GM18951 (cell line): ENCODE results near the gene CIDEA.
A peak's percentile ranks its signal among the peaks of the same experiment; 100 is the strongest.

Experiments
- POLR2A ChIP-seq: IDR thresholded peaks from 4 replicates; pipeline ENCODE4 v1.6.1; 2011; ENCODE audit warnings: mild to moderate bottlenecking; ENCODE audit not compliant: insufficient read length, insufficient read depth; ENCODE audit errors: extremely low read depth
- in situ Hi-C: fragments of 300-500 bp; cut with MboI; formaldehyde crosslinking; loops from one replicate; pipeline ENCODE4 v1.12.0; 2022; ENCODE audit warnings: low sequenced_read_pairs, mixed read lengths, inconsistent platforms; ENCODE audit not compliant: unreplicated experiment

The CIDEA gene

DNA sequence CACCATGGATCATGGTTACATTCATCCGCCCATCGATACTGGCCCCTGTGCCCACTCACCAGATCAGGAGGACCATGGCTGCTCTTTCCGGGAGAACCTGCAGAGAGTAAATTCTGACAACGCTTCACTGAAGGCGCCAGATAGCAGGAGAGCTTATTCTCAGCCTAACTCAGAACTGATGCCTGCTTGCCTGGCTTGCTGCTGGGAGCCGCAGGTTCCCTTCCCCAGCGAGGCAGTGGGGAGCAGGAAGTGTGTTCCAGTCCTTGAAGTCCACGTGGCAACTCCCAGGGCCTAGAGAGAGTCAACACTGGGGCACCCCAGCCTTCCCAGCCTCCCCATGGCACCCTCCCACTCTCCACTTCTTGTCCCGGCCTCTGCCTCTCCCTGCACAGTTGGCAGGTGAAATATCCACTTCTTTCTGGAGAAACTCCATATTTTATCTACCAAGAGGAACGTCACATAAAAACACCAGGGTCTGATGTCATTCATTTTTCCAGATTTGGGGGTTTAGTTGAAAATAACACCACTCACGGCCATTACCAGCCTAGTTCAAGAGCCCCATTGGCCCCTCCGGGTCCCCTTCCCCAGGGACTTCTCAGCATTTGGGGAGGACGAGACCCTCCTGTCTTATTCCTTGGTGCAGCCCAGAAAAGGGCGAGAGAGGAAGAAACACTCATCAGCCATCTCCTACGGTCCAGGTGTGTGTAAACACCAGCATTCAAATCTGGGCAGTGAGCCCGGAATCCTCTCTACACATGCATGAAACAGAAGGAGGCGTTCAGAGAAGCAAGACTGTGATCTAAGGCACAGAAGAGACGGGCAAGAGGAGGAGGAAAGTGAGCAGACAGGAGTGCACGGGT lies 50.4 kb downstream of the CIDEA start:
- no peak for TF ChIP-seq POLR2A
- in situ Hi-C loops: no loop called here

DNA sequence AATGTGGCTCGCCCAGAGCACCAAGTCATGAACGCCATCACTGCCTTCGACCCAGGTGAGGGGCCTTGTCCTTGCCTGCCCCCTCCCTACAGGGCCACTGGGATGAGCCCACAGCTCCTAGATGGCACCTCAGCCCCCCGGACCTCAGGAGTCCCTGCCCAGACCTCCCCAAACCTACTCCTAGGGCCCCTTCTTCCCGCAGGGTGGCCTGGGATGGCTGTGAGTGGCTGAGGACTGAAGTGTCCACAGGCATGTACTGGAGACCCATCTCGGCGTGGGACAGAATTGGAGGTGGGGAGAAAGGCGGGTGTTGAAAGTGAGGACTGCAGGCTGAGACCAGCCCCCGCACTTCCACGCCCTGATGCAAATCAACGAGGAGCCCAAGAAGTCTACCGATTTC lies 51.0 kb downstream of the CIDEA start:
- no peak for TF ChIP-seq POLR2A
- in situ Hi-C loops: no loop called here

DNA sequence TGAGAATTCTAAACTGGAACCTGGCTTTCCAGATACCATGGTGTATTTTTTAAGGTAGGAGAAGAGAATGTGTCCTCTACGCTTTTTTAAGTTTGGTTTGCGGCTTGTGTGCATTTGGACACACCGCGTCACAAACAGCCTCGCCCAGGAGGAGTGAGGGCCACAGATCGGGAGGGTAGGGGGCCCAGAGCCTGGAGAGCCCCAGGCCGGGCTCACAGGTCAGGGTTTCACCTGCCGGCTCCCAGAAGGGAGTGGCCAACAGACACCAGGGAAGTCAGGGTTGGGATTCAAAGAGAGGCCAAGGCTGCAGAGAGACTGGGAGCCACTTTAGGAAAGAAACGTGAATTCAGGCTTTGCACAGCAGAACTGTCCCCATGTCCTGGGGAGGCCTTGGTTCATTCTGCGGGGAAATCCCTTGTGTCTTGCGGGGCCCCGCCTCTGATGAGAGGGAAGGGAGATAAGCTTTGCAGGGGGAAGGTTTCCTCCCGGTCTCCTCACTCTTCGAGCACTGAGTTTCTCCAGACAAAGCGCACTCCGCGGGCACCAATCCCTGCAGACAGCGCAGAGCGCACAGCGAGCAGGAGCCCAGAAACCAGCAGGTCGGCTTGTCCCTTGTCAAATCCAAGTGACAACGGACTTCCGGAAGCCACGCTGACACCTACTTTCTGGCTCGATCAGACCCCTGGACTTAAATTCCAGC lies 51.9 kb downstream of the CIDEA start:
- no peak for TF ChIP-seq POLR2A
- in situ Hi-C loops: no loop called here

DNA sequence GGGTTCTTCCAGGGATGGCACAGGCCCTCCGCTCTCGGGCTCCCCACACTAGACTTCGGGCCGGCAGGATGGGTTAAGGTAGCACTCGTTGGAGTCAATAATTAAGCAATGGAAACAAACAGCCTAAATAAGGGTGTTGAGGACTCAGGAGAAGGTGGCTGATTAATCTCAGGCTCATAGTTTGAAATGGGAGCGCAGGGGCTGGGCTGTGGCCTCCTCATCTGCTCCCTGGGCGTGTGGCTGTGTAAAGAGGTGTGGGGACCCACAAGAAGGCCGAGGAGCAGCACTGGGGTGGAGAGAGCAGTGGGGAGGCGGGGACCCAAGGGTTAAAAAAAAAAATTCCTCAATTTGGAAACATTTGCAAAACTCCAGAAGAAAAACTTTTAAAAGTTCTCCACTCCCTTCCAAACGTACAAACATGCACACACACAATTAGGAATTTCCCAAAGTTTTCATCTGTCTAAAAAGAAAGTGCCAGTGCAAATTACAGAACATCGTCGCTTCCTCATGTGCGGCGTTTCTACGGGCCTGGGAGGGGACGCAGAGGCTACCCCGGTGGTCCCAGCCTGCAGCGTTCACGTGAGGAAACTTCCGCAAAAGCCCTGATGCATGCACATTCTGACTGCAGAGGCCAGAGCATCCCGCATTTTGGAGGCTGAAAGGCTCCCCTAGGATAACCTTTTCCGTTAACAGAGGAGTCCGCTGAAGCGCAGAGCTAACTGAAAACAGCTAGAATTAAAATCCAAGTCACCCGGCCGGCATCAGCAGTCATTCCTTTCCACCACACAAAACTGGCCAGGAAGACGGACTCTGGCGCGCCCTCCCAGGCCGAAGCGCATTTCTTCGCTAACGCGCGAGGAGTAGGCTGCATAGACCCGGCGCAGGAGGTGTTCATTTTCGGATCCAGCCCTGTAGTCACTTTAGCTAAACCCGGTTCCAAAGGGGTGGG lies 52.9 kb downstream of the CIDEA start:
- TF ChIP-seq POLR2A: no peak
- in situ Hi-C loops: no loop called here

DNA sequence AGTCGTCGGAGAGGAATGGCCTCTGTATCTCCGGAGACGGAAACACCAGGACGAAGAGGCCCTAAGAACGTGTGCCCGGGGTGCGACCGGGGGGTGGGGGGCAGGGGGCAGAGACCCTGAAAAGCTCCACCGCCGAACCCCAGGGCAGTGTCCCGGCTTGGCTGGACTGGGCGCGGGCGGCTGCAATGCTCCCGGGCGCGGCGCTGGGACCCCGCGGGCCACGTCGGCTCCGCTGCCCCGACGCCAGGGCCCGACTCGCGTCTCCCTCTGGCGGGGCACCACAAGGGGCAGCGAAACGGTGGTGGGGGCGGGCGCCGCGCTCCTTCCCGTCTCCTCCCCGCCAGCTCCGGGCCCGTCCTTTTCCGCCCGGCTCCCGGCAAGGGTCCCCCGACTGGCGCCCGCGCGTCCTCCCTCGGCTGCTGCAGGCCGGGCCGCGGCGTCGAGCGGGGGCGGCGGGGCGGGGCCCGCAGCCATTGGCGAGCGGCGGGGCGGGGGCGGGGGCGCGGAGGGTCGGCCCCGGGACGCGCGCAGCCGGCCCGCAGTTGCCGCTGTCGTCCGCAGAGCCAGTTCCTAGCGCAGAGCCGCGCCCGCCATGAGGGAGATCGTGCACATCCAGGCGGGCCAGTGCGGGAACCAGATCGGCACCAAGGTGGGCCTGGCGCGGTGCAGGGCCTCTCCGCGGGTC lies 53.7 kb downstream of the CIDEA start, which contains the start of gene TUBB6:
Gene TUBB6, plus strand, starts transcription at position 541 of the 685 bp plus-strand sequence. Its CDS starts 52 bp downstream, at position 593.
- TF ChIP-seq POLR2A: peak; percentile 60
- in situ Hi-C loops: no loop called here

DNA sequence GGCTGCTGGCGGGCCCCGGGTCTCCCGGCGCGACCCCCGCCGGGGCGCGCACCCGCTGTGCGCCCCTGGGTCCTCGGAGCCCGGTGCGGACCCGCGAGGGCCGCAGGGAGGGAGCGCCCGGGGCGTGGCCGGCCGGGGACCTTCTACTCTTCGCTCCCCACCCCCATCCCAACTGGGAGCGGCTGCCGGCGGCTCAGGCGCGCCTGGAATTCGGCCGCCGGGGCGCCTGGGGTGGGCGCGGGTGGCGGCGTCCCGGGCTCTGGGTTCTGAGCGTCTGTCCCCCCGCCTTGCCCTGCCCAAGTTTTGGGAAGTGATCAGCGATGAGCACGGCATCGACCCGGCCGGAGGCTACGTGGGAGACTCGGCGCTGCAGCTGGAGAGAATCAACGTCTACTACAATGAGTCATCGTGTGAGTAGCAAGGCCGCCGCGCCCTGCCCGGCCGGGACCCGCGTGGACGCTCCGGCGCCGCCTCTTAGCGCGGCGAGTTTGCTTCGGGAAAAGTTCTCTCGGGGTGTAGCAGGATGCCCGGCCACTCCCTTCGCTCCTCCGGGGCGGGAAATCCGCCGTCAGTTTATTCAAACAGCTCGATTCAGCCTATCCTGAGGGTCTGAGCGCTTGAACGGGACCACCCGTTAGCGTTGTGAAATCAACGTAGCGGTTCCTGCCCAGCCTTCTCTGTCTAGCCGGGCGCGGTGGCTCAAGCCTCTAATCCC lies 54.4 kb downstream of the CIDEA start:
- TF ChIP-seq POLR2A: no peak
- in situ Hi-C loops: no loop called here

DNA sequence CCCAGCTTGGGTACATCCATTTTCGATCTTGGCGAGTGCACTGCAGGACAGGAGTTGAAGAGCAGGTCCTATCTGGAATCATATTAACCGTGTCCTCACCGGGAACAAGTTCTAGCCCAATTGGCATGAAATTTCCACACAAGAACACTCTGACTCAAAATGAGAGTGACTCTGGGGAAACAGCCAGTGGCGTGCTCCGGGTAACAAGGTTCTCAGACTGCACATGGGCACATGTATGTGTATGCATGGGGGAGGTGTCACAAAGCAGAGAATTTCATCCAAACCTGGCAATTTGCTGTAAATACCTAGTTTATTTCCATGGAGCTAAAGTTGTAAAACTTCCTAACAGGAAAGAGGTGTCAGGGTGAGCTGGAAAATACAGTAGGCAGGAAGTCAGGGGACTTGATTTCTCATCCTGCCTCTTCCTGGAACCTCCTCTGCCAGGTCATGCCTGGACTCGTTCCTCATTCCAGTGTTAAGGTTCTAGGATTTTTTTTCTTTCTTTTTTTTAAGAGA lies 55.6 kb downstream of the CIDEA start:
- in situ Hi-C loops: no loop called here
- TF ChIP-seq POLR2A: no peak

DNA sequence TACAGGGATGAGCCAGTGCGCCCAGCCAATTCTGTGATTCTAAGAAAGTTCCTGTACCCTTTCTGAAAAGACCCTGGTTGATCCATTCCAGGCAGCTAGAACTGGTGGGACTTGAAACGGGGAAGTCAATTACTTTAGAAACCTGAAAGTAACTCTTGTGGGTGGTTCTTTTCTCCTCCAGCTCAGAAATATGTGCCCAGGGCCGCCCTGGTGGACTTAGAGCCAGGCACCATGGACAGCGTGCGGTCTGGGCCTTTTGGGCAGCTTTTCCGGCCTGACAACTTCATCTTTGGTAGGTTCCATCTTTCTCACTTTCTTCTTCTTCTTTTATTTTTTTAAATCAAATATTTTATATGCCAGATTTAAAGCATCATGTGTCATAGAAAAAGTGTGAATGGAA lies 56.6 kb downstream of the CIDEA start:
- in situ Hi-C loops: no loop called here
- no peak for TF ChIP-seq POLR2A

DNA sequence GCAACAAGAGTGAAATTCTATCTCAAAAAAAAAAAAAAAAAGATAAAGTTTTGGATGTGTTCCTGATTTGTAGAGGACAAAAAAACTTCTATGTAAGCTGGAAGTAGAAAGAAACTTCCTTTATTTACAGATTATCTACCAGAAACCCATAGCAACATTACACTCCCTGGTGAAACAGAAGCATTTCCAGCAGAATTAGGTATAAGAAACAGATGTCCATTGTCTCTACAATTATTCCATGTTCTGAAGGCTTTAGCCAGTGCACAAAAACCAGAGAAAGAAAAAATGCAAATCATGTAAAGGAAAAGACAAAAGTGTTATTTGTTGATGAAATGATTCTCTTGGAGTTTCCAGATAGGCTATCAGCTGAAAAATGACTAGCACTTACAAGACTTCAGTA lies 58.8 kb downstream of the CIDEA start:
- in situ Hi-C loops: no loop called here
- no peak for TF ChIP-seq POLR2A

DNA sequence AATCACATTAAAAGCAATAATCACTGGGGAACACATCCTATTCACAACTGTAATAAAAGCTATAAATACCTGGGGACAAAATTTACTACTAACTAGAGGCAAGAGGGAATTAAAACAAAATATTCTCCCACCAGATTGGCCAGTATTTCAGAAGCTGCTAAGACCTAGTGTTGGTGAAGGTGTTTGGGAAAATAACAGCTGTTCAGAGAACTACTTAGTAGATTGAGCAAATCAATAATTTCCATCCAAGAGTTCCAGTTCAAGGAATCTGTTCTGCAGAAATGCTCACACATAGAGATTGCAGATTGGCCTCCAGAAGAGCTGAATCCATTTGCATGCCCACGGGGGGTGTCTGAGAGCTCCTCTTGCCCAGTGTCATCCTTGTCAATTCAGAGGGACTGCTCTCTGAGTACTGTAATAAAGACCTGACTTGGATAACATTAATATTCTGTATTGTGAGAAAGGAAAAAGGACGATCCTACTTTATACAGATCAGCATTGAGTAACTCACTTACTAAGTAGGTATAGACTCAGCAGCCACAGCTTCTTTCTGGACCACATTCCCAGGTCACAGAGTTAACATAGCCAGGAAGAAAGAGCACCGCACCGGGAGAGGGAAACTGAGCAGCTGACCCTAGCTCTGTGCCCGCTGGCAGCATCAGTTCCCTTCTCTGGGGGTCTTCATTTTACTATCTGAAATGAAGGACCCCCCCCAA lies 59.5 kb downstream of the CIDEA start:
- in situ Hi-C loops: no loop called here
- no peak for TF ChIP-seq POLR2A
